GM12892 (cell line): Measurements from ENCODE around the gene ZBTB2.

Experiments
- POLR2A ChIP-seq: IDR thresholded peaks from 2 replicates; pipeline ENCODE4 v1.6.1; 2011; ENCODE audit warnings: low read depth, low read length, control low read depth
- POLR2AphosphoS5 ChIP-seq: IDR thresholded peaks from 2 replicates; pipeline ENCODE4 v1.6.1; 2011; ENCODE audit warnings: low read depth, low read length, control low read depth
- TAF1 ChIP-seq: IDR thresholded peaks from 2 replicates; pipeline ENCODE4 v1.6.1; 2011; ENCODE audit warnings: low read depth, mild to moderate bottlenecking, control low read depth, low read length, borderline replicate concordance

- no peak for TF ChIP-seq POLR2A
- TF ChIP-seq POLR2AphosphoS5 = no peak
- no peak for TF ChIP-seq TAF1
Measured at GRCh38 chr6:151350442-151351145, 40.8 kb downstream of the ZBTB2 start.
